ENCODE measurements around the gene RUNDC3A.

RUNDC3A gene

GRCh38 chr17:44308320-44308818 lies at the start of gene RUNDC3A:
Gene RUNDC3A, plus strand, starts transcription at chr17:44308601. Its CDS starts 232 bp downstream, at chr17:44308833.
- no peak for TF ChIP-seq CTCF (IDR thresholded peaks at IDR 0.05; ENCODE audit: control extremely low read depth, extremely low read depth, low read depth, missing control alignments)
- DNase-seq (ENCODE audit: extremely low spot score) = peak; percentile 92
- ChIA-PET POLR2A (no interaction called here), CTCF (interaction anchor here (1.0 kb wide), 1 partner anchor 12 kb away, joined by 3 read pairs; no protein-coding TSS in a partner anchor)

- ChIA-PET POLR2A (no interaction called here), CTCF (interaction anchor here (0.6 to 2.1 kb wide), 7 partner anchors 15 to 148 kb away, joined by 3 to 8 read pairs (median 3); no protein-coding TSS in a partner anchor)
- TF ChIP-seq CTCF (IDR thresholded peaks at IDR 0.05; ENCODE audit: control extremely low read depth, extremely low read depth, low read depth, missing control alignments) = no peak
- DNase-seq (ENCODE audit: extremely low spot score) = no peak
Measured at GRCh38 chr17:44258811-44259351, 49.5 kb upstream of the RUNDC3A start.

- CTCF ChIA-PET = interaction anchor here (1.0 to 1.3 kb wide), 2 partner anchors 39 to 273 kb away, joined by 3 read pairs; no protein-coding TSS in a partner anchor
- POLR2A ChIA-PET = no interaction called here
- DNase-seq (ENCODE audit: extremely low spot score) = no peak
- TF ChIP-seq CTCF (IDR thresholded peaks at IDR 0.05; ENCODE audit: control extremely low read depth, extremely low read depth, low read depth, missing control alignments) = no peak
Measured at GRCh38 chr17:44260296-44260695, 48.1 kb upstream of the RUNDC3A start.

- TF ChIP-seq CTCF (IDR thresholded peaks at IDR 0.05; ENCODE audit: control extremely low read depth, extremely low read depth, low read depth, missing control alignments) = no peak
- DNase-seq (ENCODE audit: extremely low spot score) = no peak
- CTCF ChIA-PET = no interaction called here
- POLR2A ChIA-PET = no interaction called here
Measured at GRCh38 chr17:44262654-44263225, 45.7 kb upstream of the RUNDC3A start.

- no peak for TF ChIP-seq CTCF (IDR thresholded peaks at IDR 0.05; ENCODE audit: control extremely low read depth, extremely low read depth, low read depth, missing control alignments)
- POLR2A ChIA-PET = no interaction called here
- CTCF ChIA-PET = no interaction called here
- DNase-seq (ENCODE audit: extremely low spot score) = no peak
Measured at GRCh38 chr17:44263345-44263902, 45.0 kb upstream of the RUNDC3A start.

- CTCF ChIA-PET = interaction anchor here (1.0 to 1.4 kb wide), 3 partner anchors 10 to 63 kb away, joined by 3 to 4 read pairs (median 3); no protein-coding TSS in a partner anchor
- DNase-seq (ENCODE audit: extremely low spot score) = no peak
- POLR2A ChIA-PET = no interaction called here
- no peak for TF ChIP-seq CTCF (IDR thresholded peaks at IDR 0.05; ENCODE audit: control extremely low read depth, extremely low read depth, low read depth, missing control alignments)
Measured at GRCh38 chr17:44266402-44267164, 41.8 kb upstream of the RUNDC3A start.

Data from GM10248 (cell line).